HCT116 (cell line): ENCODE measurements around the gene ST3GAL2. TPM values are rescaled to one million over a fixed set of nuclear protein-coding genes. Genes with fewer than 3 reads are reported as not detected.

Source experiments
- ATAC-seq: fragments of 200-7000 bp; cut with Tn5 transposase; 2 replicates; pipeline ENCODE4 v1.9.1; 2020; ENCODE audit warnings: mild to moderate bottlenecking, moderate library complexity
- BruUV-seq: library from RNA; stranded (reverse); fragments of 400-500 nt; replicated peaks from 2 replicates; lab custom pipeline; 2021; lab: Mats Ljungman, UMichigan
- CTCF ChIA-PET: fragments of 300-600 bp; sonication (Branson Sonifier 250); formaldehyde crosslinking; loops from one replicate; lab custom pipeline; 2021; ENCODE audit warnings: antibody characterized with exemption; lab: Charles Lee
- POLR2A ChIA-PET: fragments of 300-600, 350-600 bp; sonication (Branson Sonifier 250); formaldehyde crosslinking; loops from one replicate; lab custom pipeline; 2021; ENCODE audit warnings: antibody characterized with exemption; lab: Charles Lee
- RAD21 ChIA-PET, 2 experiments: fragments of 300-600 bp; sonication (Branson Sonifier 250); formaldehyde crosslinking; loops; one replicate each; lab custom pipeline; 2023; ENCODE audit warnings: low total read pairs in 2 of 2; ENCODE audit not compliant: uncharacterized antibody in 2 of 2, unreplicated experiment in 2 of 2, low non-redundant PET in 1 of 2; lab: Charles Lee
- DNase-seq: peaks from one replicate; pipeline ENCODE4 v3.0.0-alpha.2; 2010; ENCODE audit warnings: low read depth, low spot score
- H2AFZ ChIP-seq: fragments of 200-600 bp; shearing (Covaris generic), sonication (generic); 2 replicates; pipeline ENCODE4 v1.6.1; 2017; ENCODE audit warnings: low read depth, mixed run types, mixed read lengths, antibody characterized with exemption, low read length; ENCODE audit not compliant: poor library complexity, severe bottlenecking
- H3K27ac ChIP-seq: 2 replicates; pipeline ENCODE4 v1.5.1; 2012; ENCODE audit warnings: low read depth, low read length
- H3K27me3 ChIP-seq: fragments of 200-600 bp; sonication (generic); 2 replicates; pipeline ENCODE4 v1.6.1; 2016; ENCODE audit warnings: mixed run types, low read length, mixed read lengths; ENCODE audit not compliant: insufficient read depth
- H3K36me3 ChIP-seq, 2 experiments: fragments of 200-500 bp in 1 of 2; fragments of 200-600 bp in 1 of 2; sonication (Bioruptor generic) in 1 of 2; sonication (generic) in 1 of 2; 2 replicates each; pipeline versions ENCODE4 v1.5.1 to v1.6.1; 2014 to 2016; ENCODE audit warnings: low read length in 2 of 2, inconsistent platforms in 1 of 2, mixed read lengths in 1 of 2, mixed run types in 1 of 2; ENCODE audit not compliant: insufficient read depth in 2 of 2, control insufficient read depth in 1 of 2
- H3K4me1 ChIP-seq, 2 experiments: fragments of 200-600 bp in 1 of 2; sonication (generic) in 1 of 2; 2 replicates each; pipeline versions ENCODE4 v1.5.1 to v1.6.1; 2012 to 2017; ENCODE audit warnings: low read length in 2 of 2, inconsistent platforms in 1 of 2, mild to moderate bottlenecking in 1 of 2, mixed read lengths in 1 of 2, mixed run types in 1 of 2, moderate library complexity in 1 of 2; ENCODE audit not compliant: insufficient read depth in 2 of 2, control insufficient read depth in 1 of 2
- H3K4me2 ChIP-seq: fragments of 200-600 bp; sonication (generic); 2 replicates; pipeline ENCODE4 v1.6.1; 2017; ENCODE audit warnings: mixed run types, low read length, mixed read lengths
- H3K4me3 ChIP-seq, 2 experiments: fragments of 200-600 bp in 1 of 2; sonication (generic) in 1 of 2; replicated peaks in 1 of 2; 2 replicates each; pipeline ENCODE4 v1.5.1; 2011 to 2016; ENCODE audit warnings: low read length in 2 of 2, control low read depth in 1 of 2, low read depth in 1 of 2, mild to moderate bottlenecking in 1 of 2, mixed read lengths in 1 of 2, mixed run types in 1 of 2
- H3K79me2 ChIP-seq: fragments of 200-600 bp; sonication (generic); 2 replicates; pipeline ENCODE4 v1.6.1; 2017; ENCODE audit warnings: mild to moderate bottlenecking, mixed run types, low read length, moderate library complexity, mixed read lengths; ENCODE audit not compliant: insufficient read depth
- H3K9ac ChIP-seq: fragments of 200-600 bp; sonication (generic); 2 replicates; pipeline ENCODE4 v1.6.1; 2016; ENCODE audit warnings: low read length, mixed read lengths
- H3K9me2 ChIP-seq: fragments of 200-600 bp; sonication (generic), shearing (Covaris generic); 2 replicates; pipeline ENCODE4 v1.6.1; 2017; ENCODE audit warnings: mixed run types, mild to moderate bottlenecking, moderate library complexity; ENCODE audit not compliant: insufficient read depth
- H3K9me3 ChIP-seq, 2 experiments: fragments of 200-500 bp in 1 of 2; fragments of 200-600 bp in 1 of 2; sonication (Bioruptor generic) in 1 of 2; sonication (generic) in 1 of 2; 2 replicates each; pipeline ENCODE4 v1.6.1; 2014 to 2017; ENCODE audit warnings: low read length in 2 of 2, mixed read lengths in 2 of 2, inconsistent platforms in 1 of 2, low read depth in 1 of 2, mild to moderate bottlenecking in 1 of 2, mixed run types in 1 of 2, moderate library complexity in 1 of 2; ENCODE audit not compliant: control insufficient read depth in 1 of 2, insufficient read depth in 1 of 2
- H4K20me1 ChIP-seq: fragments of 200-600 bp; sonication (generic), shearing (Covaris generic); 2 replicates; pipeline ENCODE4 v1.6.1; 2017; ENCODE audit warnings: mixed run types, mild to moderate bottlenecking, moderate library complexity; ENCODE audit not compliant: insufficient read depth
- CTCF ChIP-seq, 3 experiments: fragments of 200-600 bp in 1 of 3; sonication (generic) in 1 of 3; IDR thresholded peaks in 2 of 3; conservative IDR thresholded peaks in 1 of 3; 2 replicates each; pipeline ENCODE4 v1.5.1; 2012 to 2017; ENCODE audit warnings: low read depth in 2 of 3, low read length in 2 of 3, antibody characterized with exemption in 1 of 3, borderline replicate concordance in 1 of 3, control low read depth in 1 of 3, mild to moderate bottlenecking in 1 of 3, mixed read lengths in 1 of 3, mixed run types in 1 of 3, moderate library complexity in 1 of 3; ENCODE audit not compliant: insufficient read depth in 1 of 3
- EZH2 ChIP-seq: fragments of 200-600 bp; sonication (generic); IDR thresholded peaks from 2 replicates; pipeline ENCODE4 v1.6.1; 2017; ENCODE audit warnings: antibody characterized with exemption, mixed run types
- POLR2AphosphoS5 ChIP-seq: IDR thresholded peaks from 2 replicates; pipeline ENCODE4 v1.6.1; 2011; ENCODE audit warnings: mild to moderate bottlenecking, low read depth, low read length, moderate library complexity
- intact Hi-C: fragments of 100-400 bp; cut with micrococcal nuclease; formaldehyde crosslinking; loops from 2 replicates; pipeline ENCODE4 v1.10.0; 2022
- total RNA-seq: library from RNA; stranded (reverse); gene quantifications from one replicate; pipeline ENCODE4 v1.2.1, GENCODE V29; 2021; ENCODE audit not compliant: unreplicated experiment

The ST3GAL2 gene
- total RNA-seq, 1 experiment from 2014 or later: 9.5 TPM

- intact Hi-C loops: no loop called here
- H2AFZ ChIP-seq: no peak overlapping the region
- DNase-seq: no peak
- H3K9me2 ChIP-seq: no peaks in the 10 kb centered on the region
- no peak overlapping the region for H3K4me2 ChIP-seq
- H3K27ac ChIP-seq: no peak overlapping the region; the same call in 1 of the 2 replicates
- no peaks in the 10 kb centered on the region for H3K27me3 ChIP-seq
- no peak overlapping the region for H3K4me3 ChIP-seq
- no peaks in the 10 kb centered on the region for H4K20me1 ChIP-seq
- RAD21 ChIA-PET: no interaction called here
- H3K36me3 ChIP-seq: no peaks in the 10 kb centered on the region
- H3K9me3 ChIP-seq: no peaks in the 10 kb centered on the region
- CTCF ChIA-PET: no interaction called here
- POLR2A ChIA-PET: no interaction called here
- H3K9ac ChIP-seq: no peak overlapping the region
- TF ChIP-seq EZH2: no peak
- TF ChIP-seq, all 23 proteins: peak for 0
- H3K4me1 ChIP-seq: peaks cover 0 to 24% of the 10 kb centered on the region in 2 experiments; a peak in 2 of 4 replicates
- BruUV-seq: no TSS peak
- no peaks in the 10 kb centered on the region for H3K79me2 ChIP-seq
- ATAC-seq: no peak
Measured at GRCh38 chr16:70421014-70421413, 17.9 kb downstream of the ST3GAL2 start.

- H3K9me2 ChIP-seq: no peaks in the 10 kb centered on the region
- no peaks in the 10 kb centered on the region for H3K36me3 ChIP-seq
- no peak overlapping the region for H3K9ac ChIP-seq
- H2AFZ ChIP-seq: no peak overlapping the region
- no peak overlapping the region for H3K4me3 ChIP-seq
- no TSS peak for BruUV-seq
- no peak overlapping the region for H3K4me2 ChIP-seq
- no peaks in the 10 kb centered on the region for H3K79me2 ChIP-seq
- RAD21 ChIA-PET: no interaction called here
- TF ChIP-seq POLR2AphosphoS5 (no peak), CTCF (IDR thresholded peaks at IDR 0.05 in 2 of 3, conservative IDR thresholded peaks at IDR 0.05 in 1 of 3; ENCODE audit: borderline replicate concordance in 1 of 3, insufficient read depth in 1 of 3, low read depth in 2 of 3, low read length in 2 of 3) (no peak)
- TF ChIP-seq, all 23 proteins: peak for 0
- Histone ChIP-seq H4K20me1 (no peaks in the 10 kb centered on the region), H3K4me1 (peaks cover 0 to 20% of the 10 kb centered on the region in 2 experiments; a peak in 2 of 4 replicates), H3K9me3 (no peaks in the 10 kb centered on the region), H3K27ac (no peak overlapping the region), H3K27me3 (no peaks in the 10 kb centered on the region)
- ChIA-PET CTCF (no interaction called here), POLR2A (interaction anchor here (0.7 kb wide), 1 partner anchor 339 kb away, joined by 3 read pairs; no protein-coding TSS in a partner anchor)
- ATAC-seq (no peak), DNase-seq (no peak)
- intact Hi-C loops: no loop called here
Measured at GRCh38 chr16:70419384-70420327, 19.2 kb downstream of the ST3GAL2 start.
